HG02943 (cell line): Measurements from ENCODE around the gene DISP2.
A peak's percentile ranks its signal among the peaks of the same experiment; 100 is the strongest.

Source experiments
- ATAC-seq: cut with Tn5 transposase; IDR thresholded peaks from one replicate; pipeline ENCODE4 v1.9.1; 2021; ENCODE audit warnings: mild to moderate bottlenecking, low read depth, moderate library complexity; ENCODE audit not compliant: unreplicated experiment

DISP2 gene

GRCh38 chr15:40357246-40357645, 773 bp upstream of the DISP2 start:
- ATAC-seq = no peak

GRCh38 chr15:40358471-40359353, 693 bp downstream of the DISP2 start:
- peak; percentile 8 for ATAC-seq

GRCh38 chr15:40360015-40360414, 2.0 kb downstream of the DISP2 start:
- ATAC-seq = no peak

- no peak for ATAC-seq
These were observed 3.6 kb downstream of the DISP2 start for GRCh38 chr15:40361640-40362039.

- no peak for ATAC-seq
These were observed 5.6 kb downstream of the DISP2 start for GRCh38 chr15:40363611-40364010.

- no peak for ATAC-seq
These were observed 6.2 kb downstream of the DISP2 start for GRCh38 chr15:40364251-40364650.

- no peak for ATAC-seq
These were observed 7.0 kb downstream of the DISP2 start for GRCh38 chr15:40365016-40365415.

GRCh38 chr15:40365624-40366456, 7.8 kb downstream of the DISP2 start:
- no peak for ATAC-seq

GRCh38 chr15:40366457-40367370, 8.7 kb downstream of the DISP2 start:
- no peak for ATAC-seq

- no peak for ATAC-seq
These were observed 9.3 kb downstream of the DISP2 start for GRCh38 chr15:40367371-40367685.

- peak; percentile 80 for ATAC-seq
These were observed 9.9 kb downstream of the DISP2 start for GRCh38 chr15:40367686-40368611.

GRCh38 chr15:40368719-40369473, 10.9 kb downstream of the DISP2 start:
- ATAC-seq = no peak

- no peak for ATAC-seq
These were observed 11.5 kb downstream of the DISP2 start for GRCh38 chr15:40369474-40369869.

GRCh38 chr15:40369971-40370370, 12.0 kb downstream of the DISP2 start:
- ATAC-seq = no peak

GRCh38 chr15:40372981-40373380, 15.0 kb downstream of the DISP2 start:
- no peak for ATAC-seq

- no peak for ATAC-seq
These were observed 19.6 kb downstream of the DISP2 start for GRCh38 chr15:40377606-40378005.

- ATAC-seq = no peak
These were observed 21.4 kb downstream of the DISP2 start for GRCh38 chr15:40379374-40379773.

GRCh38 chr15:40379853-40380252, 21.8 kb downstream of the DISP2 start:
- ATAC-seq = no peak

- no peak for ATAC-seq
These were observed 22.6 kb downstream of the DISP2 start for GRCh38 chr15:40380636-40381035.
